Stimulated activated CD8-positive, alpha-beta memory T cell treated with anti-CD3 and anti-CD28 coated beads, Interleukin-15, amount 100 ng/mL, for 48 hours (primary cell): ENCODE results near the gene CPS1.

ENCODE experiments used
- DNase-seq, 2 donors: peaks; one replicate each; pipeline ENCODE4 v3.0.0-alpha.2; 2020; ENCODE audit warnings: low read depth in 2 of 2

Gene CPS1

GRCh38 chr2:210556329-210556980 is at the start of gene CPS1:
TSS of gene CPS1 (plus strand) at chr2:210556599. CDS start at chr2:210556734, 135 bp downstream.
- DNase-seq: no peak

GRCh38 chr2:210515911-210516310 is 40.5 kb upstream of the CPS1 start:
- no peak for DNase-seq

GRCh38 chr2:210517264-210517663 is 39.1 kb upstream of the CPS1 start:
- no peak for DNase-seq

- DNase-seq: no peak
Observed at GRCh38 chr2:210519594-210519993, 36.8 kb upstream of the CPS1 start.

GRCh38 chr2:210522399-210522798 is 34.0 kb upstream of the CPS1 start:
- DNase-seq: no peak

GRCh38 chr2:210523650-210524289 is 32.6 kb upstream of the CPS1 start:
- no peak for DNase-seq

- no peak for DNase-seq
Observed at GRCh38 chr2:210524533-210524932, 31.9 kb upstream of the CPS1 start.

GRCh38 chr2:210527286-210527685 is 29.1 kb upstream of the CPS1 start:
- no peak for DNase-seq

- DNase-seq: no peak
Observed at GRCh38 chr2:210528716-210529115, 27.7 kb upstream of the CPS1 start.

GRCh38 chr2:210531050-210531449 is 25.3 kb upstream of the CPS1 start:
- no peak for DNase-seq

- DNase-seq: no peak
Observed at GRCh38 chr2:210531482-210531881, 24.9 kb upstream of the CPS1 start.

GRCh38 chr2:210533389-210533788 is 23.0 kb upstream of the CPS1 start:
- DNase-seq: no peak

GRCh38 chr2:210534879-210535278 is 21.5 kb upstream of the CPS1 start:
- DNase-seq: no peak

- no peak for DNase-seq
Observed at GRCh38 chr2:210536973-210537650, 19.3 kb upstream of the CPS1 start.

- DNase-seq: no peak
Observed at GRCh38 chr2:210539035-210539434, 17.4 kb upstream of the CPS1 start.

- DNase-seq: no peak
Observed at GRCh38 chr2:210539578-210540416, 16.6 kb upstream of the CPS1 start.

- no peak for DNase-seq
Observed at GRCh38 chr2:210540471-210540870, 15.9 kb upstream of the CPS1 start.

- DNase-seq: no peak
Observed at GRCh38 chr2:210540900-210541289, 15.5 kb upstream of the CPS1 start.

- DNase-seq: no peak
Observed at GRCh38 chr2:210541290-210541902, 15.0 kb upstream of the CPS1 start.

- no peak for DNase-seq
Observed at GRCh38 chr2:210544007-210544590, 12.3 kb upstream of the CPS1 start.

GRCh38 chr2:210544831-210545230 is 11.6 kb upstream of the CPS1 start:
- no peak for DNase-seq
